Measurements from ENCODE around the gene DGCR6.
A peak's percentile ranks its signal among the peaks of the same experiment; 100 is the strongest.
"Not testable (repeated sequence)": the region's sequence is repeated elsewhere in the genome, so short reads cannot be mapped to it uniquely, and the experiment has no call there.

DGCR6 gene

DNA sequence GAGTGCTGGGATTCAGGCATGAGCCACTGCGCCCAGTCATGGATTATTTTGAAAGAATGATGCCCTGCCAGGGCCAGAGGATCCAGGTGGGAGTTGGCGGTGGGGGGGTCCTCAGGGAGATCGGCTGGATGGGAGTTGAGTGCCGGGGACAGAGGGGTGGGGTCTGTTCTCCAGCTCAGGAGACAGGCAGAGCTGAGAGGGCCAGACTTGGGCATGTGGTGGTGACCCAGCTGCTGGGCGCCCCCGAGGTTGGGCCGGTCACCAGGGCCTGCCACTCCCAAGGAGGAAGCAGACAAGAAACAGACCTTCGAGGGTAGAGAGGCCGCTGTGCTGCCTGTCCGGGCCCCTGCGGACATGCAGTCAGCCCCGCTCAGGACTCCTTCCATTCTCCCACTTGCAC, 41.8 kb downstream of the DGCR6 start:
- H3K4me3 ChIP-seq (ENCODE audit: low read depth, low read length), result no peak overlapping the region
- in situ Hi-C loops (cut with HindIII; ENCODE audit: low sequenced_read_pairs), result no loop called here
- DNase-seq (ENCODE audit: low read depth), result no peak
- TF ChIP-seq, protein P1, sequence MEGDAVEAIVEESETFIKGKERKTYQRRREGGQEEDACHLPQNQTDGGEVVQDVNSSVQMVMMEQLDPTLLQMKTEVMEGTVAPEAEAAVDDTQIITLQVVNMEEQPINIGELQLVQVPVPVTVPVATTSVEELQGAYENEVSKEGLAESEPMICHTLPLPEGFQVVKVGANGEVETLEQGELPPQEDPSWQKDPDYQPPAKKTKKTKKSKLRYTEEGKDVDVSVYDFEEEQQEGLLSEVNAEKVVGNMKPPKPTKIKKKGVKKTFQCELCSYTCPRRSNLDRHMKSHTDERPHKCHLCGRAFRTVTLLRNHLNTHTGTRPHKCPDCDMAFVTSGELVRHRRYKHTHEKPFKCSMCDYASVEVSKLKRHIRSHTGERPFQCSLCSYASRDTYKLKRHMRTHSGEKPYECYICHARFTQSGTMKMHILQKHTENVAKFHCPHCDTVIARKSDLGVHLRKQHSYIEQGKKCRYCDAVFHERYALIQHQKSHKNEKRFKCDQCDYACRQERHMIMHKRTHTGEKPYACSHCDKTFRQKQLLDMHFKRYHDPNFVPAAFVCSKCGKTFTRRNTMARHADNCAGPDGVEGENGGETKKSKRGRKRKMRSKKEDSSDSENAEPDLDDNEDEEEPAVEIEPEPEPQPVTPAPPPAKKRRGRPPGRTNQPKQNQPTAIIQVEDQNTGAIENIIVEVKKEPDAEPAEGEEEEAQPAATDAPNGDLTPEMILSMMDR (IDR thresholded peaks at IDR 0.05; ENCODE audit: low read depth, low read length, missing control alignments), result no peak

DNA sequence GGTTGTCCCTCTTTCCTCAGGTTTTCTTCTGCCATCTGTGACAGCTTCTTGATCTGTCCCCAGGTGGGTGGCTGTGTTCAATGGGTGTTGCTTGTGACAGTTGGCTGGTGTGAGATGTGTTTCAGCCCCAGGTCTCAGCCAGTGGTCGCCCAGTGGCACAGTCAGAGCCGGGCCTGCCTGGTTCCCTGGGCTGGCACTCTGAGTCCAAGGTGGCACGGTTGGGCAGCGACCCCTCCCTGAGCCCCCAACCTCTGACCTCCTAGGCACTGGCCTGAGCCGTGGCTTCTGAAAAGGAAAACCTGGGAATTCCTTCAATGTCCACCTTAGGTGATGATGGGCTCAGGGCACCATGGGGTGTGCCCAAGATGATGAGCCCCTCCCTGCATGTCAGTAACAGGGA, 44.0 kb downstream of the DGCR6 start:
- no peak overlapping the region for H3K4me3 ChIP-seq (ENCODE audit: low read depth, low read length)
- in situ Hi-C loops (cut with HindIII; ENCODE audit: low sequenced_read_pairs), result no loop called here
- TF ChIP-seq, protein P1 (IDR thresholded peaks at IDR 0.05; ENCODE audit: low read depth, low read length, missing control alignments), result no peak
- no peak for DNase-seq (ENCODE audit: low read depth)

- DNase-seq (ENCODE audit: low read depth), result no peak
- H3K4me3 ChIP-seq (ENCODE audit: low read depth, low read length), result no peak overlapping the region
- in situ Hi-C loops (cut with HindIII; ENCODE audit: low sequenced_read_pairs), result no loop called here
- TF ChIP-seq, protein P1 (IDR thresholded peaks at IDR 0.05; ENCODE audit: low read depth, low read length, missing control alignments), result no peak
These were observed 45.9 kb downstream of the DGCR6 start for GRCh38 chr22:18952022-18952421.

DNA sequence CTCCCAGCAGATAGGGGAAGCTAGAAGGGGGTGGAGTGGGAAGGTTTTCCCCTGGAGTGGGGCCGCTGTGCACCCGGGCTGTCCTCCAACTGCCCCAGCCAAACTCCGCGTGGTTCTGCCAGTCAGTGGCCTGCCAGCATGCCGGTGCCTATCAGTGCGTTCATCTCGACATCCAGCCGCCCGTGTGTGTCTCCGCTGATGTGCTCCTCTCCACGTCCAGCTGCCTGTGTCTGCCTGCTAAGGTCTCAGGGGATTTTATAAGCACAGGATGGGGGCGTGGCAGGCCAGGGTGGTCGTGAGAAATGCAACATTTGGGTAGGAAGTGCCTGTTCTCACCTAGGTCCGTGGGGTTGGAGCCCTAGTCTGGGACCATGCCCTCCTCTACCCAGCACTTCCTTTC, 47.0 kb downstream of the DGCR6 start:
- H3K4me3 ChIP-seq (ENCODE audit: low read depth, low read length); in situ Hi-C loops (cut with HindIII; ENCODE audit: low sequenced_read_pairs); DNase-seq (ENCODE audit: low read depth): not testable (repeated sequence)

- peak; percentile 6 for DNase-seq (ENCODE audit: low read depth)
- H3K4me3 ChIP-seq (ENCODE audit: low read depth, low read length); in situ Hi-C loops (cut with HindIII; ENCODE audit: low sequenced_read_pairs): not testable (repeated sequence)
- TF ChIP-seq, protein P1 (IDR thresholded peaks at IDR 0.05; ENCODE audit: low read depth, low read length, missing control alignments), result peak; percentile 80
These were observed 48.3 kb downstream of the DGCR6 start for GRCh38 chr22:18954303-18954989.

DNA sequence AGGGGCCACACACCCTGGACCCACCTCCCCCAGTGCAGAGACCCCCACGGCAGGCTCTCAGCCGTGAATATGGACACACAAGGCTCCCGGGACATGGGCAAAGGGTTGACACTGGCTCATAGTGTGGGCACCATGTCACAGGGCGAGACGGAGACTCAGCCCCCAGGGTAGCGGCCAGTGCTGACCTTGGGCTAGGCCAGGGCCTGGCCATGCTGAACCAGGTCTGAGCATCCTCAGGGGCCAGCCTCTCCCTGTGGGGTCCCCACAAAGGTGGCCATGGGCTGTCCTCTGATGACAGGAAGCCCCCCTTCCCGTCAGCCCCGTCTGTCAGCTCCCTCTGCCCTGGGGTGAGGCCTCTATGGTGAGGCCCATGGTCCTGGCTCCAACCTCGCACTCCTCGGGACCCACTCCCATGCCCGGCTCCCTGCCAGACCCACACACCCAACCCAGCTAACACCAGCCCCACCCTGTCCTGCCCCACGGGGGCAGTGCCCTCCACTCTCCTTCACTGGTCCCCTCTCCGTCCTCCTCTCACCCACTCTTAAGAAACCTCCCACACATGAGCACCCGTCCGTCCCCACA, 49.0 kb downstream of the DGCR6 start:
- H3K4me3 ChIP-seq (ENCODE audit: low read depth, low read length), result no peak overlapping the region
- in situ Hi-C loops (cut with HindIII; ENCODE audit: low sequenced_read_pairs), result no loop called here
- TF ChIP-seq, protein P1 (IDR thresholded peaks at IDR 0.05; ENCODE audit: low read depth, low read length, missing control alignments), result no peak
- DNase-seq (ENCODE audit: low read depth), result no peak

- TF ChIP-seq, protein P1 (IDR thresholded peaks at IDR 0.05; ENCODE audit: low read depth, low read length, missing control alignments), result no peak
- DNase-seq (ENCODE audit: low read depth), result no peak
- in situ Hi-C loops (cut with HindIII; ENCODE audit: low sequenced_read_pairs), result no loop called here
- H3K4me3 ChIP-seq (ENCODE audit: low read depth, low read length), result no peak overlapping the region
These were observed 49.6 kb downstream of the DGCR6 start for GRCh38 chr22:18955696-18956095.

- H3K4me3 ChIP-seq (ENCODE audit: low read depth, low read length); in situ Hi-C loops (cut with HindIII; ENCODE audit: low sequenced_read_pairs); DNase-seq (ENCODE audit: low read depth): not testable (repeated sequence)
These were observed 50.2 kb downstream of the DGCR6 start for GRCh38 chr22:18956121-18956895.

DNA sequence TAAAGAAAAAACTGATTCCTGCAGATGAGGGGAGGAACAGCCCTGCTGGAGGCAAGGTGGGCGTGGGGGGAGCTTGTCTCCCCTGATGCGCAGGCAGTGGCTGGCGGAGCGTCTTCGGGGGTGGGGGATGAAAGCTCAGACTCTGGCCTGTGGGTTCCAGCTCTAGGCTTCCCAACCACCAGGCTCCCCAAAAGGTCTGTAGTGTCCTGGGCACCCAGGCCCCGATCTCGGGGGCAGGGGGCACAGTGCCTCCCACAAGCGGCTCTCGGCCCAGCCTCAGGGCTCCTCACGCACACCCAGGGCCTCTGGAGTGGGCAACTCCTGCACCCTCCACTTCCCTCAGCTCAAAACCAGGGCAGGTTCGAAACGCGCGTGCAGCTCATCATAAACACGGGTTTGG, 50.8 kb downstream of the DGCR6 start:
- in situ Hi-C loops (cut with HindIII; ENCODE audit: low sequenced_read_pairs), result not testable (repeated sequence)

More for the DNA sequence above, 50.8 kb downstream of the DGCR6 start:
- not testable (repeated sequence) for H3K4me3 ChIP-seq (ENCODE audit: low read depth, low read length); DNase-seq (ENCODE audit: low read depth)
